ENCODE data around the gene PRRC2B.

DNA sequence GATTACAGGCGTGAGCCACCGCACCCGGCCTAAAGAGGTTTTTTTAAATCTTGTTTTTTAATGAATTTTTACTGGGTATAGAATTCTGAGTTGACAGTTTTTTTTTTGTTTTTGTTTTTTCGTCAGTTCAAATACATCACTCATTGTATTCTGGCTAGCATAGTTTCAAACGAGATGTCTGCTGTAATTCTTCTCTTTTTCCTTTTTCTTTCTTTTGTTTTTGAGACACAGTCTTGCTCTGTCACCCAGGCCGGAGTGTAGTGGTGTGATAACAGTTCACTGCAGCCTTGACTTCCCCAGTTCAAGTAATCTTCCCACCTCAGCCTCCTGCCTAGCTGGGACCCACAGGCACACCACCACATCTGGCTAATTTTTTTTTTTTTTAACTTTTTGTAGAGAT is 149.3 kb downstream of the PRRC2B start:
- TF ChIP-seq POLR2A (IDR thresholded peaks at IDR 0.05; ENCODE audit: low read depth, low read length) (no peak), POLR2AphosphoS5 (IDR thresholded peaks at IDR 0.05; ENCODE audit: low read depth, low read length) (no peak), POU2F2 (IDR thresholded peaks at IDR 0.05; ENCODE audit: low read depth, low read length) (no peak), TAF1 (IDR thresholded peaks at IDR 0.05; ENCODE audit: low read depth, low read length) (no peak), SPI1 (IDR thresholded peaks at IDR 0.05; ENCODE audit: low read depth, low read length) (no peak)

Data from GM12891 (cell line).